ENCODE measurements around the gene GALNT9.
"Not testable (repeated sequence)": the region's sequence is repeated elsewhere in the genome, so short reads cannot be mapped to it uniquely, and the experiment has no call there.

The GALNT9 gene

DNA sequence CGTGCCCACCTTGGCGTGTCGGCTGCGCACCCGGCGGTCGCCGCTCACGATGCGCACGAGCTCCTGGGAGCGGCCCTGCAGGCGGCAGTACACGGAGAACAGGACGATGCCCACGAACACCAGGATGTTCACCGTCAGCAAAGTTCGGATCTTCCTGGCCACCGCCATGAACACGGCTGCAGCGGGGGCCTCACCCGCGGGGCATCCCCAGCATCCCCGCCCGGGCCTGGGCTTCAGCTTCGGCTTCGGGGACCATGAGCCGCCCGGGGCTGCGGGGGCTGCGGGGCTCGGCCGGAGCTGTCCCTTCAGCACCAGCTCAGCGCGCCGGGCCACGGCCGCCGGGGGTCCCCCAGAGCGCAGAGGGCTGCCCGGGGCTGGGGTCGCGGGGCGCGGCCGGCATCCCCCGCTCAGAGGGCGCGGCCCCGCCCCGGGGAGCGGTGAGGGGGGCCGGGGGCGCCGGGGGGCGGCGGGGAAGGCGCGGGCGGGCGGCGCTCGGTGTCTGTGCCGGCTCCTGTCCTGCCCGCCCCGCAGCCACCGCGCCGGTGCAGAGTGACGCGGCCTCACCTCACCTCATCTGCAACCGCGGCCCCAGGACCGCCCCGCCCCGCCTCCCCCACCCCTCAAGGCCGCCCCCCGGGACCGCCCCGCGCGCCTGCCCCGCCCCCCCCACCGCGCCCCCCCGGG, at the start of gene GALNT9:
GALNT9 (minus strand) TSS at position 554 of the 684 bp plus-strand sequence; CDS start at position 168, 386 bp downstream.
- no peak for DNase-seq (ENCODE audit: low read depth)

DNA sequence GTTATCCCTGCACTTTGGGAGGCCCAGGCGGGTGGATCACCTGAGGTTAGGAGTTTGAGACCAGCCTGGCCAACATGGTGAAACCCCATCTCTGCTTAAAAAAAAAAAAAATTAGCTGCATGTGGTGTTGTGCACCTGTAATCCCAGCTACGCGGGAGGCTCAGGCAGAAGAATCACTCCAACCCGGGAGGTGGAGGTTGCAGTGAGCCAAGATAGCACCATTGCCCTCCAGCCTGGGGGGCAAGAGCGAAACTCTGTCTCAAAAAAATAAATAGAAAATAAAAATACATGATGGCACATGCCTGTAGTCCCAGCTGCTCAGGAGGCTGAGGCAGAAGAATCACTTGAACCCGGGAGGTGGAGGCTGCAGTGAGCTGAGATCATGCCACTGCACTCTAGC, 49.7 kb upstream of the GALNT9 start:
- DNase-seq (ENCODE audit: low read depth), result not testable (repeated sequence)

DNA sequence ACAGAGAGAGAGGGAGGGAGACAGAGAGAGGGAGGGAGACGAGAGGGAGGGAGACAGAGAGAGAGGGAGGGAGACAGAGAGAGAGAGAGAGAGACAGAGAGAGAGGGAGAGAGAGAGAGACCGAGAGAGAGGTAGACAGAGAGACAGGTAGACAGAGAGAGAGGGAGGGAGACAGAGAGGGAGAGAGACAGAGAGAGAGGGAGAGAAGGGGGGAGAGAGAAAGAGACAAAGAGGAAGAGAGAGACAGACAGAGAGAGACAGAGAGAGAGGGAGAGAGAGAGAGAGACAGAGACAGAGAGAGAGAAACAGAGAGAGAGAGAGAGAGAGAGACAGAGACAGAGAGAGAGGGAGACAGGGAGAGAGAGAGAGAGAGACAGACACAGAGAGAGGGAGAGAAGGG, 47.8 kb upstream of the GALNT9 start:
- no peak for DNase-seq (ENCODE audit: low read depth)

DNA sequence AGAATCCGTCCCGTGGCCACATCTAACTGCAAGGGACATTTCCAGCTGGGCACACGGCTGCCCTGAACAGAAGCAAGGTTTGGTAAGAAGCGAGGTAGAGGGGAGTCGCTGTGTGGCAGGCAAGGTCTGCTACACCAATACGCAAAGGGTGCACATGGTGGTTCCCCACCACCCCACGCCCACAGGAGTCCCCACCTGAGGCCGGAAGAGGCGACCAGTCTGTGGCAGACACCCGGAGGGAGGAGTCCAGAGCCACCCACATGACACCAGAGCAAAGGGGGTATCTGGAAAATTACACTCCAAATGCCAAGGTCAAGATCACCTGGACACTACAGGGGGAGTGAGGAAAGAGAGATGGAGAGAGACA, 47.1 kb upstream of the GALNT9 start:
- no peak for DNase-seq (ENCODE audit: low read depth)

DNA sequence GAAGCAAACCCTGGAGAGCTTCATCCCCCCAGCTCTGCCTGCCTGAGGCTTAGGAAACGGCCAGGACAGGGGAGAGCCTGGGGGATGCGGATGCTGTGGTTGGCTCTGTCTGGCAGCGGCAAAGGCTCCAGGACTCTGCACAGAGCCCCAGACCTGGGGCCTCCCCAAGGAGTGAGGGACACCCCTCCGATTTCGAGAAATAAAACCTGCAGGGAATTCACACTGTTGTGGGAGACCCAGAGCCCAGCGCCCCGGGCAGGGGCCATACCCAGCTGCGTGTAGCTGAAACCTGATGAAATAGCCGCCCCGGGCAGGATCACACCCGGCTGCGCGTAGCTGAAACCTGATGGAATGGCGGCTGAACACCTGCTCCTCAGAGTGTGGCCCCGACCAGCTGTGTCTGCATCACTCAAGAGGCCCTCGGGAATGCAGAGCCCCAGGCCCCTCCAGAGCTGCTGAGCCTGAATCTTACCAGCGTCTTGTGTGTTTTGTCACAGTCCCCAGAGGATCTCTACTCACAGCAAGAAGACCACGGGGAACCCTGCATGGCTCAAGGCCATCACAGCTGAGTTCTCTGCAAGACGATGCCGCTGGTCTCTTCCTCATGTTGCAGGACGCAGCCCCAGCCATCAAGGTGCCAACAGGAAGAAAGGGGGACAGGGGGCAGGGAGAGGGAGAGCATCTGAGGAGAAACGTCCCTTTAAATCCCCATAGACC, 46.5 kb upstream of the GALNT9 start:
- no peak for DNase-seq (ENCODE audit: low read depth)

DNA sequence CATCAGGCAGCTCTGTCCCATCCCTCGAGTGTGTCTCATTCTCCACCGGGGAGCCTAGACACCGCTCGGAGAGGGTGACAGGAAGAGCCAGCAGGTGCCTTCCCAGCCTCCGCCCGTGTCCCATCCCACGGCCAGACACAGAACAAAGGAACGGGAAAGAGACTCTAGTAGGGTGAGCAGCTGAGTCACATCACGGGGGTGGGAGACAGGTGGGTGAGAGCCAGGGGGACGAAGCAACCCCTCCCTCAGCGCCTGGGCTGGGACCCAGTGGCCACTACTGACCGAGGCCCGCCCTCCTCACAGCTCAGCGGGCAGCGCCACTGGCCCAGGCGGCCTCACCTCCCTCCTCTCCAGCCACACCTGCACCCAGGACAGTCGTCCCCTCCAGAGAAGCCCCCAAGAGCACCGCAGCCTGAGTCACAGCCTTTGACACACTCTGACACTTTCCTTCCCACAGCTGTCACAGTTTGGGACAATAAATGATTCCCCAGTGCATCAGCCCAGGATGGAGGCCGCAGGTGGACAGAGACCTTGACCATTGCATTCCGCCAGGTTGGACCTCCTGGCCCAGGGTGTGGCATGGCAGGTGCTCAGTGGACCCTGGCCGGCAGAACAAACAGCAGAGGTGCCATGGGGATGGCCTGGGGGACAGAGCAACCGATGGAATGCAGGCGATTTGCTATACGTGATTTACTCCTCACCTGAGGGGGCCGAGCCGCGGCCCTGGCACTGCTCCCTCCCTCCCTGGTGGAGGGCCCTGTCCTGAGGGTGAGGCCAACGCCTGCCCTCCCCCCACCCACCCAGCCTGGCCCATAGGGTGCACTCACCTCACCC, 45.4 kb upstream of the GALNT9 start:
- DNase-seq (ENCODE audit: low read depth), result no peak

DNA sequence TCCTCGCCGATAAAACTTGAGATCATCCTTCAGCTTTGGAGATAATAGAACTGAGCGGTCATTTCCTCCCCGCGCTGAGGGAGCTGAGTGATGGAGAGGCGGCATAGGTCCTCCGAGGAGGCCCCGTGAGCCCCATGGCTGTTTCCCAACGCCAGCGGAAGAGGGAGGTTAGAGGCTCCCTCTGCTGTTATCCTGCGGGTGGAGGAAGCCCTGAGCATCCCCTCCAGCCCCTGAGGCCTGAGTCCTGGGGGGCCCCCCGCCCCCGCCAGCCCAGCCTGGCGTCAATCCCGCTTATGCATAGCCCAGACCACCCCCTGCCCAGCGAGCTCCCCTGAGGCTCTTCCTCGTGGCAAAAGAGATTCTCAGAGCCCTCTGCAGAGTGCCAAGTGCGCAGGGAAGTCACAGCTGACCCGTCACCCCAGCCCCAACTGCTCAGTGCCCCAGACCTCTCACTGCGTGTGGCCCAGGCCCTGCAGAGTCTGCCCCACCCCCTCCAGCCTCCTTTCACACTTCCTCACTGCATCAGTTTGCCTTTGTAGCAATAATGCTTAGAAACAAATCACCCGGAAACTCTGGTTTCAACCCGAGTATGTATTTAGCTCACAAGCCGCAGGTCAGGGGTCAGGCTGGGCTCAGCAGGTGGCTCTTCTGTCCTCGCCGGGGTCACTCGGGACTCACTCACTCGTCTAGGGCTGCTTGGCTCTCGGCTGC, 44.7 kb upstream of the GALNT9 start:
- DNase-seq (ENCODE audit: low read depth), result no peak

DNA sequence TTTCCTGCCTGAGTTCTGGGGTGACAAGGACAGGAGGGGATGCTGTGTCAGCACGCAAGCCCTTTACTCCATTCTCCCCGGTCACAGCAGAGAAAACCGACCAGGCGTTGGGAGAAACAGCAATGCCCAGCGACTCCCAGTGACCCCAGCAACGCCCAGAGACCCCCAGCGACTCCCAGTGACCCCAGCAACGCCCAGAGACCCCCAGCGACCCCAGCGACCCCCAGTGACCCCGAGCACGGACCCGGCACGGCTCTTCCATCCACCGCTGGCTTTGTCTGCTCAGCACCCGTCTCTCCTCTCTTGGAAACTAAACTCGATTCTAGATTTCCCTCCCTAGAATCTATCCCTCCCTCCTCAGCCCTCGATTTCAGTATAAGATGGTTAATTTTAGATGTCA, 38.5 kb upstream of the GALNT9 start:
- DNase-seq (ENCODE audit: low read depth), result no peak

DNA sequence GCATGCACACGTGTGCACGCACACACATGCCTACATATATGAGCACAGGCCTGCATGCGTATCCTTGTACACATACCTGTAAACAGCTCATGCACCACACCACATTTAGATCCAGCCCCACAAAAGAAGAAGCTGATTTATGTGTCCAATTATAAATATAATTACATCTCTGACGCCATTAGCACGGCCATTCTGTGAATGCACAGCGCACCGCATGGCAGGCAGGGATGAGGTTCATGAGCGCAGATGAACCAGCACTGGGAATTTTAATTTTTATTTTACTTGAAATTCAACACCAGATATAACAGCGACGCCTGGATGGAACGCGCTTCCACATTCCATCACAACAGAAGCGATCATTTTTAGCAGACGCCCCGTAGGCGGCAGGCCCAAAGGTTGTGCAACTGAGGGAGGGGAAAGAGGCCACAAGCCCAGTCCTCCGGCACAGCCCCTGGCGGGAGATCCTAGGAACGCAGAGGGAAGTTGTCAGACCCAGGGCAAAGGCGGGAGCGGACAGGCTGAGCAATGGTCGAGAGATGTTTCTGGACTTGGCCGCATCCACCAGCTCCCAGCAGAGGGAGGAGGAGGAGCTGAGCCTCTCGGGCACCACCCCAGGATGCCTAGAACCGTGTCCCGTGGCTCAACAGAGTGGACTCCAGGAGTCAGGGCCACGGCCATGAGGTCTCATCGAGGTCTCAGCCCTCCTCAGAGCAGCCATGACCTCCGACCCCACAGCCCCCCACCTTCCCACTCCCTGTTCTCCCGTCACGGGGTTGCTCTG, 37.9 kb upstream of the GALNT9 start:
- DNase-seq (ENCODE audit: low read depth), result no peak

DNA sequence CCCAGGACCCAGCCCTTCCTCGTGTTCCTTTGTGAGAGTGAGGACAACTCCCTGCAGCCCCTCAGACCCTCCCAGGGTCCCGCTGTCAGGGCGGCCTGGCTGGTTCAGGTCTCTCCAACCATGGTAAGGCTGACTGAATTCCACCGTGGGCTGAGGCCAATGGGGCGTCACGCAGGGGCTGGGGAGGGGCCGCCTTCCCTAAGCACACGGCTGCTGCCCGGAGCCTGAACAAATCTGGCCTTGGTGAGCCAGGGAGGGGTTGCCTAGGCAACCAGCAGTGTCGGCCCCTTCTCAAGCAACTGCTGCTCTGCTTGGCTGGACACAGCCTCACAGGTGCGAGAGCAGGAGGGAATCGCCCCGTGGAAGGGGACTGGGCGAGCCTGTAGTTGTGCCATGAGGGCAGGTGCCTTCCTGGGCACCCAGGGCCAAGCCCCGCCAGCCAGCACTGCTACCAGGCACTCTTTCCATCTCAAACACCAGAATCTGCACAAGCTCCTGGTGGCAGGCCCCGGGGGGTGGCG, 37.0 kb upstream of the GALNT9 start:
- no peak for DNase-seq (ENCODE audit: low read depth)

DNA sequence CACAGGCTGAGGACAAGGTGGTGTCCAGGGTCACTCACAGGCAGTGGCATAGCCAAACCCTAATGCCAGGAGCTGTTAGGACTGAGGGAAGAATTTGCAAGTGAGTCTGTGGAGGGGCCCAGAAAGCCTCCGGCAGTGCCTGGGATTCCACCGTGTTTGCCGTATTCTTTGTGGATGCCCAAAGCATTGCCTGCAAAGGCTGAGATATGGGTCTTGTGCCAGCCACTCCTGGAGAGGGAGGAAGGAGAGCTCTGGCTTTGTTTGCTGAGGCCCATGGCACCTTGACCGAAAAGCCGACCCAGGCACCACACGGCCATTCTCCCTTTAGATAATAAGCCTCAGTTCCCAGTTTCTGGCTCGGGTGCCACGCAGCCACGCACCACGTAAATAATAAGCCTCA, 35.8 kb upstream of the GALNT9 start:
- no peak for DNase-seq (ENCODE audit: low read depth)

DNA sequence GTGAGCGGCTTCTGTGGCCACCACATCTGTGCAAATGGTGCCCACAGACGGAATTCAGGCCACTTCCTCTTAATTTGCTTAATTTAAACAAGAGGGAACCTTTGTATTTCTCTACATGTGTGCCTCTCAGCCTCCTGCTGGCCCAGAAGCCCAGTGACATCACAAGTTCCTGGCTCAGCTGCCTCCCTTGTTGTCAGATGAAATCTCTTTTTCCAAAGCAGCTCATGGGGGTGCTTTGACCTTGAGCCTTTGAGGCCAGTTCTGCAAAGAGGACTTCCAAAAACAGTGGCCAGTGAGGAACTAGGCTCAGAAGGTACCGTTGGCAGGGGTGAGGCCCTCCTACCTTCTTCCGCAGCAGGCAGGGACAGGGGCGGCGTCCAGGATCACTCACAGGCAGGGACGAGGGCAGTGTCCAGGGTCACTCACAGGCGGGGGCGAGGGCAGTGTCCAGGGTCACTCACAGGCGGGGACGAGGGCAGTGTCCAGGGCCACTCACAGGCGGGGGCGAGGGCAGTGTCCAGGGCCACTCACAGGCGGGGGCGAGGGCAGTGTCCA, 35.0 kb upstream of the GALNT9 start:
- no peak for DNase-seq (ENCODE audit: low read depth)

DNA sequence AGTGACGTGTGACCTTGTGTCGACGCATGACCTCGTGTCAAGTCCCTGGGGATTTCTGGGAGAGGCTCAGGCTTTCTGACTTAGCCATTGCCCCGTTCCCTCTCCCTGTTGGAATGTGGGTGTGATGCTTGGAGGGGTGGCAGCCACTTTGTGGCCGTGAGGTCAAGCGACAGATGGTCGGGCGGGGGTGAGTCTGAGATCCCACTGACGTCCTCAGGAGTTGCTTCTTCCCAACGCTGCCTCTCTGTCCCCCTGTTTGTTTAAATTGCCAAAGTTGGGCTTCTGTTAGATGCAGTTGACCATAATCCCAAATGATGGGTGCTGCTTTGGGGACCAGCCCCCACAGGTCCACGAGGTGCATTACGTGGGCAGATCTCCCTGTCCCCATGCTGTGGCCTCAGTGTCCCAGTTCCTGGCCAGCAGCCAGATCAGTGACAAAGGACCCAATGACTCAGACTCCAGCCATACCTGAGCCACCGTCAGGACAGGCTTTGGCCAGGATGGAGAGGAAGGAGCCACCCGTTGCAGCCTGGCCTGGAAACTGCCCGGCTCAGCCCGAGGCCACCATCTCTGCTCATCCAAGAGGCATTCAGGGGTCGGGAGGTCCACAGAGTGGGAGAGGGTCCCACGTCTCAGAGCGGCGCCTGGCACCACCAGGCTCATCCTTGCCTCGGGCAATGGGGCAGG, 34.4 kb upstream of the GALNT9 start:
- no peak for DNase-seq (ENCODE audit: low read depth)

DNA sequence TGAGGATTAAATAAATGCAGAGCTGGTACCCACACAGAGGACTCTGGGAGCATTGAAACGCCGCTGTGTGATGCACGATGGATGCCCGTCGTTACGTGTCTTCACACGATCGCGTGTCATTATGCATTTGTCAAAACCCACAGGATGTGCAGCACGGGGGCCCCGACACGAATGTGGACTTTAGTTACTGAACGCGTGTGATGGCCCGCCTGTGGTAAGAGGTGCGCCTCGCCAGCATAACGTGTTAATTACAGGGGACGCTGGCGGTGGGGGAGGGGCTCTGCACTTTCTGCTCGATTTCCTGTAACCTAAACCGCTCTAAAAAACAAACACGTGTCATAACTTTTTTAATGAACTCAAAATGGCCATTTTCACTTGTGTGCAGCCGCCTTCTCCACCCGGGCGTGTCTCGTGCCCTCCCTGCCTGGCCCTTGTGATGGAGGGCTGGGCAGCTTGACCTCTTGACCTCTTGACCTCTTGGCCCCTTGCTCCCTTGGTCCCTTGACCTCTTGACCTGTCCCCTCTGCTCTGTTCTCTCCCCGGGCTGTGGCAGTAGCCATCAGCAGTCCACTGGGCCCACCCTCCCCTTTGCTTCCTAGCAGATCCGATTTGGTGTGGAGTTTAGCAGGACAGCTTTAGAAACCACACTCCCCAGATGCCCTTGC, 33.7 kb upstream of the GALNT9 start:
- no peak for DNase-seq (ENCODE audit: low read depth)

DNA sequence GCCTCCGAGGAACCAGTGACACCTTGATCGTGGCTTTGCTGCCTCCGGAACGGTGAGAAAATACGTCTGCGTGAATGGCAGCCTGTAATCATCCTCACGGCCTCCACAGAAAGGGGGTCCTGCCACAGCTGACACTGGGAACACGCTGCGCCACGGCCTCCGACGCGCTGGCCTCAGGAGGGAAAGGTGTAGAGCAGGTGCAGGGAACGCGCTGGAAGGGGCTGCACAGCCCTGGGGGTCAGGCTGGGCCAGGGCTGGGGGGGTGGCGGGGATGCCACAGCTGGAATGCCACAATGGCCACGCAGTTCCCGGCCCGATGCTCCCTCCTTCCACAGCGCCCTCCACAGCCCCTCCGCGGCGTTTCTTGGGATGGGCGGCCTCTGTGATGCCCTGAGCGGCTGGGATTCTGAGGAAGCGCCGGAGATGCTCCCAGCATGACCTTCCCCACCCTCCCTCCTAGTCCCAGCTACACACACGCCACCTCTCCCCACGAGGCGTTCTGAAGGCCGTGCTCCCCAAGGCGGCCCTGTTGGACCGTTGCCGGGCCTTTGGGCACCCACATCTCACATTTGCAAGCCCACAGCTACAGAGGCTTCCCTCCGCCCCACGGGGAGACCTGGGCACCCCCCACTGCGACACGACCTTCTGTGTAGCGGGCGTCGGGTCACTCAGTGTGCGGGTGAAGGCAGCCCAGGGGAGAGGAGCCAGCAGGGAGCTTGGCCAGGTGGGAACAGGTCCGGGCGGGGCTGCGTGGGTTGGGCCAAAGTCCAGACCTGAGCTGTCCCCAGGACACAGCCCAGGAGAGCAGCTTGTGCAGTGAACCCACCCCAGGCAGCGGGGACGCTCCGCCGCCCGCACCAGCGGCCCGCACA, 31.8 kb upstream of the GALNT9 start:
- DNase-seq (ENCODE audit: low read depth), result no peak

DNA sequence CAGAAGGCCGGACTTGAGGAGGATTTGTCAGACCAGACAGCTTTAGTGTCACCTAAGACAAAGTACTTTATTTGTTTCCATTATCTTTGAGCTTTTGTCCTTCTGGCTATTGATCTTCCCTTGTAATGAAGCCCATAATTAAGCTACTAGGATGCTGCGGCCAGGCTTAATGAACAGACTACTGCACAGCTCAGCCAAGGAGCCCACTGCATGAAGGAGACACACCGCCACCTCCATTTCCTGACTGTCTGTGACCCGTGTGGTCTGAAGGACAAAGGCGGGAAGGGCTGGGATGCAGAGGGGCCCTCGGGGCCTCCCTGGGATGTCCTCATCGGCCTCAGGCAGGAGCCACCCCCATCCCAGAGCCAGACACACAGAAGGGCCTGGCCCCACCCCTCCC, 31.0 kb upstream of the GALNT9 start:
- no peak for DNase-seq (ENCODE audit: low read depth)

DNA sequence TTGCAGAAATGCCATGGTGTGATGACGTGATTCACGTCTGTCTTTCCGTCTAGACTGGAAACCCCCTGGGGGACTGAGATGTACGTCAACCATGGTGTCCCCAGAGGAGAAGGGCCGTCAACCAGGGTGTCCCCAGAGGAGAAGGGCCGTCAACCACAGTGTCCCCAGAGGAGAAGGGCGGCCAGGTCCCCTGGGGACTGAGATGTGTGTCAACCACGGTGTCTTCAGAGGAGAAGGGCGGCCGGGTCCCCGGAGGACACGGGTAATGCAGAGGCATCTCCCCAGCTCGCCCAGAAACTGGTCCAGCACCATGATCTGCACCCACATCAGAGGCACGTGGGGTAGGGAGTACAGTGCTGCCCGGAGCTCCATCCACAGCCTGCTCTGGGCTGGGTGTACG, 30.6 kb upstream of the GALNT9 start:
- no peak for DNase-seq (ENCODE audit: low read depth)

DNA sequence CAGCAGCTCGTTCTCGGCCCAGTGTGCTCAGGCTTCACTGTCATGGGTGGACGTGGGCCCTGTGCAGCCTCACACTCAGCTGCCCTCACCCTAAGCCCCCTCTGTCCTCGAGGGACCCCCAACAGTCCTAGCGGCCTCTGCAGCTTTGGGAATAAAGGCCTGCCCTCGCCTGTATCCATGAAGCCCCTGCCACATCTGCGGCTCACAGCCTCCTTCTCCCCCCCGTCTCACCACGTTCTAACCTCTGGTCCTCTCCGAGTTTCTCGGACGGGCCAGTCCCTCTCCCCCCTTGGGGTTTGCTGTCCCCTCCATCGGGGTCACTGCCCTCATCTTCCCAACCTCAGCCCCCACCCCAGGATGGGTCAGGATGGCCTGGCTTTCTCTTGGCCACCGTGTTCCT, 30.2 kb upstream of the GALNT9 start:
- DNase-seq (ENCODE audit: low read depth), result no peak

Data from HS-5 (cell line).